Neural progenitor cell (in vitro differentiated cells): ENCODE measurements around the gene TKFC.

Experiments used
- EZH2phosphoT487 ChIP-seq: fragments of 200-600 bp; sonication (generic); IDR thresholded peaks from 2 replicates; pipeline ENCODE4 v1.6.1; 2017; ENCODE audit warnings: antibody characterized with exemption
- TF ChIP-seq, protein P1 (sequence below): fragments of 200-600 bp; sonication (generic); IDR thresholded peaks from 2 replicates; pipeline ENCODE4 v1.5.1; 2017; ENCODE audit warnings: antibody characterized with exemption, mild to moderate bottlenecking

GRCh38 chr11:61292356-61292755 lies 40.7 kb upstream of the TKFC start:
- TF ChIP-seq, protein P1, sequence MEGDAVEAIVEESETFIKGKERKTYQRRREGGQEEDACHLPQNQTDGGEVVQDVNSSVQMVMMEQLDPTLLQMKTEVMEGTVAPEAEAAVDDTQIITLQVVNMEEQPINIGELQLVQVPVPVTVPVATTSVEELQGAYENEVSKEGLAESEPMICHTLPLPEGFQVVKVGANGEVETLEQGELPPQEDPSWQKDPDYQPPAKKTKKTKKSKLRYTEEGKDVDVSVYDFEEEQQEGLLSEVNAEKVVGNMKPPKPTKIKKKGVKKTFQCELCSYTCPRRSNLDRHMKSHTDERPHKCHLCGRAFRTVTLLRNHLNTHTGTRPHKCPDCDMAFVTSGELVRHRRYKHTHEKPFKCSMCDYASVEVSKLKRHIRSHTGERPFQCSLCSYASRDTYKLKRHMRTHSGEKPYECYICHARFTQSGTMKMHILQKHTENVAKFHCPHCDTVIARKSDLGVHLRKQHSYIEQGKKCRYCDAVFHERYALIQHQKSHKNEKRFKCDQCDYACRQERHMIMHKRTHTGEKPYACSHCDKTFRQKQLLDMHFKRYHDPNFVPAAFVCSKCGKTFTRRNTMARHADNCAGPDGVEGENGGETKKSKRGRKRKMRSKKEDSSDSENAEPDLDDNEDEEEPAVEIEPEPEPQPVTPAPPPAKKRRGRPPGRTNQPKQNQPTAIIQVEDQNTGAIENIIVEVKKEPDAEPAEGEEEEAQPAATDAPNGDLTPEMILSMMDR = no peak
- no peak for TF ChIP-seq EZH2phosphoT487
